Measurements from ENCODE around the gene TSPAN5. TPM values are rescaled to one million over a fixed set of nuclear protein-coding genes. Genes with fewer than 3 reads are reported as not detected.
A peak's percentile ranks its signal among the peaks of the same experiment; 100 is the strongest.

Gene TSPAN5
- total and polyA plus RNA-seq, 2 of the 4 experiments (the other 2 are of a cell fraction), result 64.8 to 79.6 TPM

DNA sequence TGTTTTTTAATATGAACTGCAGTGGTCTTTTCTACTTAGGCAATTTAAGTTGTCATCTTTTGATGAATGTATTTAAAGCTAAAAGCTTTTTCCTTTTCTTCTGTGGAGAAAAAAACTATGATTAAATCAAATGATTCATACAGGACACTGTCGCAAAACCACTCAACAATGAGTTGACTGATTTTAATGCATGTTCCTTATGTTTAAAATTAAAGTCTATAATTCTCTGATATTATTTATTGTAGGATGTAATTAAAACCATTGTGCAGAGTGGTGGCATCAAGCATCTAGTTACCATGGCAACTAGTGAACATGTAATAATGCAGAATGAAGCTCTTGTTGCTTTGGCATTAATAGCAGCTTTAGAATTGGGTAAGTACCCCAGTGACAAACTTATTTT lies 224.7 kb downstream of the TSPAN5 start:
- H3K79me1 ChIP-seq (ENCODE audit: low read depth in 1 of 2, low read length in 2 of 2), result peaks cover 6 to 11% of the 10 kb centered on the region in 2 experiments
- H3K27ac ChIP-seq (ENCODE audit: insufficient read depth, low read length), result no peak overlapping the region
- H4K20me1 ChIP-seq (ENCODE audit: insufficient read depth, low read length), result no peaks in the 10 kb centered on the region; the same call in 1 of the 2 replicates
- H3K4me1 ChIP-seq (ENCODE audit: control insufficient read depth, insufficient read depth, low read length), result peaks cover 6% of the 10 kb centered on the region
- H4K8ac ChIP-seq (ENCODE audit: low read depth in 2 of 2, low read length in 2 of 2), result no peak overlapping the region
- no peak overlapping the region for H2BK20ac ChIP-seq (ENCODE audit: low read depth, low read length)
- intact Hi-C loops (cut with micrococcal nuclease) (loop anchor here (10.0 kb wide), 2 partner anchors 169 to 289 kb away; partner anchors contain the start of genes RAP1GDS1 and STPG2), dilution Hi-C loops (cut with HindIII; ENCODE audit: low sequenced_read_pairs, unreplicated experiment) (no loop called here), in situ Hi-C loops (cut with MboI; ENCODE audit: low sequenced_read_pairs) (no loop called here)
- no peak overlapping the region for H3K9ac ChIP-seq (ENCODE audit: low read depth, low read length)
- no peak for DNase-seq
- no peaks in the 10 kb centered on the region; the same call in 1 of the 2 replicates for H3K9me1 ChIP-seq (ENCODE audit: insufficient read depth, low read length)
- no peak overlapping the region for H3K23ac ChIP-seq (ENCODE audit: low read depth, low read length)
- no peak overlapping the region for H2BK15ac ChIP-seq (ENCODE audit: low read depth, low read length)
- no peak overlapping the region for H3K4me3 ChIP-seq (ENCODE audit: insufficient read depth, low read depth, low read length)
- H2AFZ ChIP-seq (replicated peaks; ENCODE audit: low read length, poor library complexity), result no peak overlapping the region
- TF ChIP-seq POLR2A (IDR thresholded peaks at IDR 0.05; ENCODE audit: low read depth, low read length) (no peak), CHD1 (IDR thresholded peaks at IDR 0.05; ENCODE audit: low read depth, low read length) (no peak), CEBPB (IDR thresholded peaks at IDR 0.05; ENCODE audit: low read depth, low read length) (no peak), RFX5 (IDR thresholded peaks at IDR 0.05; ENCODE audit: low read depth, low read length) (no peak), MAZ (IDR thresholded peaks at IDR 0.05; ENCODE audit: borderline replicate concordance, low read depth, low read length) (no peak), BHLHE40 (IDR thresholded peaks at IDR 0.05; ENCODE audit: low read depth, low read length) (no peak), SMC3 (IDR thresholded peaks at IDR 0.05; ENCODE audit: low read depth, low read length) (no peak)
- H3K9me3 ChIP-seq (ENCODE audit: control insufficient read depth, insufficient read depth, low read length), result no peaks in the 10 kb centered on the region
- no peak overlapping the region; the same call in 1 of the 2 replicates for H3K18ac ChIP-seq (ENCODE audit: low read depth, low read length)
- H2AK5ac ChIP-seq (ENCODE audit: low read depth, low read length), result no peak overlapping the region
- H4K5ac ChIP-seq (ENCODE audit: low read depth, low read length), result no peak overlapping the region
- no peak overlapping the region for H3K56ac ChIP-seq (ENCODE audit: extremely low read depth, insufficient read depth, low read length)
- no peak overlapping the region for H3K4me2 ChIP-seq (ENCODE audit: low read depth, low read length)
- BruUV-seq (replicated peaks), result no TSS peak
- no CpG with 5 or more reads among the region's 1 CpG for whole genome bisulfite sequencing, 2 experiments (ENCODE audit: extremely low coverage in 2 of 2, insufficient read length in 1 of 2)
- no peak overlapping the region for H2BK5ac ChIP-seq (ENCODE audit: low read depth, low read length, poor library complexity, severe bottlenecking)
- peaks cover 4% of the 10 kb centered on the region for H3K36me3 ChIP-seq (ENCODE audit: control insufficient read depth, insufficient read depth, low read length)
- no peak overlapping the region for H3K4ac ChIP-seq (ENCODE audit: low read depth, low read length)
- ChIA-PET CTCF (no interaction called here), POLR2A (ENCODE audit: unreplicated experiment) (no interaction called here)
- peak overlapping the region; percentile 10; the same call in 1 of the 2 replicates for H2BK120ac ChIP-seq (ENCODE audit: low read depth, low read length)
- no peak overlapping the region for H4K91ac ChIP-seq (ENCODE audit: insufficient read depth, low read depth, low read length)
- H2AK9ac ChIP-seq (replicated peaks; ENCODE audit: low read depth, low read length, poor library complexity), result no peak overlapping the region
- no peak for ATAC-seq (ENCODE audit: low read depth)
- no peak overlapping the region for H3K14ac ChIP-seq (replicated peaks; ENCODE audit: low read depth, low read length)
- no peaks in the 10 kb centered on the region for H3K27me3 ChIP-seq (ENCODE audit: control insufficient read depth, insufficient read depth, low read length)

Data from IMR-90 (cell line).